ENCODE results near the gene ARHGAP24. TPM values are rescaled to one million over a fixed set of nuclear protein-coding genes. Genes with fewer than 3 reads are reported as not detected.

Gene ARHGAP24
- total RNA-seq, 1 donor: 52.5 TPM

DNA sequence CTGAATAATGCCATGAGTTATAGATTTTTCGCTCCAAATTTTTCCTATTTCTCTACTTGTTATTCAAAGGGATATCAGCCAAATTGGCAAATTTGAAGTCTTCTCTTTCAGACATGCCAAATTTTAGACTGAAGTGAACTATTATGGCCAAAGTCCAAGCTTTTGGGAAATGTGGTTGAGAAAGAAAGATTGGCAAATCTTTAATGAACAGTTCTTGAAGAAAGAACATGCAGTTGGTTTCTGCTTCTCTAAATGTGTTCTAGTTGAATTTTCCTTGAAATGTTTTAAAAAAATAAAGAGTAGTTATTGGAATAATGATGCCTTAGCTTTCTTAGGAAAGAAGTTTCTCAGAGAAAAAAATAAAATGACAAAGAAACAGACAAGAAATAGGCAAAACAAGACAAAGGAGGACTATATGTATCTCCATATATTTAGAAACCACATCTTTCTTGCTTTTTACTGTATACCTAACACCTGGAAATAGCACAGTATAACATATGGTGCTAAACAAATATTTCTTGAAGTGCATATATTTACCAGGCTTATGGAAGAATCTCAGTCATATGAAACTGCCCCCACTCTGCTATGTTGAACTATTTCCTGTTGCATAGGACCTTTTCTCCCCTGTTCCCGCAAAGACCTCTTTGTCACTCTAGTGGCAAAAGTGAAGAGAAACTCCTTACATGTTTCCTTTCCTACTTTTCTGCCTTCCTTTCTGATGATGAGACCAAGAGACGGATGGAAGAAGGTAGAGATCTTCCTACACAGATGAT, 250.0 kb downstream of the ARHGAP24 start:
- no peak overlapping the region for H3K4me3 ChIP-seq (ENCODE audit: insufficient read depth, low read length)
- peak; percentile 35 for DNase-seq (ENCODE audit: insufficient read length, low spot score, missing footprints)
- H3K4me1 ChIP-seq (ENCODE audit: insufficient read depth, low read length): peaks cover 4% of the 10 kb centered on the region
- no peak overlapping the region for H3K27ac ChIP-seq (ENCODE audit: low read depth, low read length)
- no peaks in the 10 kb centered on the region for H3K36me3 ChIP-seq (ENCODE audit: insufficient read depth, low read length)
- H3K9me3 ChIP-seq (ENCODE audit: low read depth, low read length): no peaks in the 10 kb centered on the region
- no peaks in the 10 kb centered on the region for H3K27me3 ChIP-seq (ENCODE audit: insufficient read depth, low read length)
- no peaks in the 10 kb centered on the region for H3K79me2 ChIP-seq (ENCODE audit: insufficient read depth, low read length)
- H4K20me1 ChIP-seq (ENCODE audit: insufficient read depth, low read length): no peaks in the 10 kb centered on the region
- peak overlapping the region; percentile 54 for H2AFZ ChIP-seq (ENCODE audit: low read length)
- no peak overlapping the region for H3K4me2 ChIP-seq (ENCODE audit: insufficient read depth, low read length)
- no peak for TF ChIP-seq CTCF (IDR thresholded peaks at IDR 0.05; ENCODE audit: extremely low read depth, low read depth, low read length)

DNA sequence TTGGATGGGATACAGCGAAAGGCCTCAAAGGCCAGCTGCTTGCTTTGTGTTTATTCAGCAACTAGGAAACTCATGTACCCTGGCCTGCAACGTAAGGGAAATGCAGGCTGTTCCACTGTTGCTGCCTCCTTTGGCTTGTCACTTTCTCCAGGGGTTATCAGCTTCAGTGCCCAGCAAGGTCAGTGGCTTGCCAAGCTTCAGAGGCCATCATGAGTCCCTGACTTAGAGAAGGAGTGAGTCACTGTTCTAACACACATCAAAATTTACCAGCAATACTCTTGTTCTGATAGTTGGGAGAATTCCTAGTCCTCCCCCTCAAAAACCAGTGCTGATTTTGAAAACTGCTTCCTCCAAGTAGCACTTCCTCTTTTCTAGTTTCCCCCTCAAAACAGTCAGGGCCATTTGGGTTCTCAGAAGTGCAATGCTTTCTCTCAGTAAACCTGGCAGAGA, 250.8 kb downstream of the ARHGAP24 start:
- H3K4me2 ChIP-seq (ENCODE audit: insufficient read depth, low read length): no peak overlapping the region
- no peak for DNase-seq (ENCODE audit: insufficient read length, low spot score, missing footprints)
- H2AFZ ChIP-seq (ENCODE audit: low read length): peak overlapping the region; percentile 54

DNA sequence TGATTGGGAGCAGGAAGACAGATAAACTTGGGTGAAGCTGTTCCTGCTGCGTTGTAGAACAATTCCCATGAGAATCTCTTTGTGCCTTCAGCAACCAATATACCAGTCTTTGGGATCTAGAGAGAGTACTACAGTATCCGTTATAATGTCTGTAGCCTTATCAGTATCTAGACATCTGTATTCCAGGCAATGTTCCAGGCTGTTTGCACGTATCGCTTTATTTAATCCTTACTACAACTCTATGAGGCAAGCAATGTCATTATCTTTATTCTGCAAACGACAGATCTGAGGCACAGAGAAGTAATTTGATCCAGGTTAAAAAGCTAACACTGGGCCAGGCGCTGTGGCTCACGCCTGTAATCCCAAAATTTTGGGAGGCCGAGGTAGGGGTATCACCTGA, 251.6 kb downstream of the ARHGAP24 start:
- Histone ChIP-seq H3K4me3 (ENCODE audit: insufficient read depth, low read length) (no peak overlapping the region), H3K9me3 (ENCODE audit: low read depth, low read length) (no peaks in the 10 kb centered on the region), H3K79me2 (ENCODE audit: insufficient read depth, low read length) (no peaks in the 10 kb centered on the region), H3K27me3 (ENCODE audit: insufficient read depth, low read length) (no peaks in the 10 kb centered on the region), H3K4me2 (ENCODE audit: insufficient read depth, low read length) (no peak overlapping the region), H2AFZ (ENCODE audit: low read length) (no peak overlapping the region), H3K4me1 (ENCODE audit: insufficient read depth, low read length) (peaks cover 4% of the 10 kb centered on the region), H4K20me1 (ENCODE audit: insufficient read depth, low read length) (no peaks in the 10 kb centered on the region), H3K27ac (ENCODE audit: low read depth, low read length) (no peak overlapping the region), H3K36me3 (ENCODE audit: insufficient read depth, low read length) (no peaks in the 10 kb centered on the region)
- DNase-seq (ENCODE audit: insufficient read length, low spot score, missing footprints): no peak
- no peak for TF ChIP-seq CTCF (IDR thresholded peaks at IDR 0.05; ENCODE audit: extremely low read depth, low read depth, low read length)

More for the DNA sequence above, 250.8 kb downstream of the ARHGAP24 start:
- Histone ChIP-seq H3K4me1 (ENCODE audit: insufficient read depth, low read length) (peaks cover 4% of the 10 kb centered on the region), H3K4me3 (ENCODE audit: insufficient read depth, low read length) (no peak overlapping the region), H3K79me2 (ENCODE audit: insufficient read depth, low read length) (no peaks in the 10 kb centered on the region), H3K27ac (ENCODE audit: low read depth, low read length) (no peak overlapping the region), H3K9me3 (ENCODE audit: low read depth, low read length) (no peaks in the 10 kb centered on the region), H3K27me3 (ENCODE audit: insufficient read depth, low read length) (no peaks in the 10 kb centered on the region), H4K20me1 (ENCODE audit: insufficient read depth, low read length) (no peaks in the 10 kb centered on the region), H3K36me3 (ENCODE audit: insufficient read depth, low read length) (no peaks in the 10 kb centered on the region)
- no peak for TF ChIP-seq CTCF (IDR thresholded peaks at IDR 0.05; ENCODE audit: extremely low read depth, low read depth, low read length)

- Histone ChIP-seq H3K36me3 (ENCODE audit: insufficient read depth, low read length) (no peaks in the 10 kb centered on the region), H3K27ac (ENCODE audit: low read depth, low read length) (no peak overlapping the region), H3K4me1 (ENCODE audit: insufficient read depth, low read length) (peaks cover 4% of the 10 kb centered on the region), H3K9me3 (ENCODE audit: low read depth, low read length) (no peaks in the 10 kb centered on the region), H3K4me3 (ENCODE audit: insufficient read depth, low read length) (no peak overlapping the region), H4K20me1 (ENCODE audit: insufficient read depth, low read length) (no peaks in the 10 kb centered on the region), H2AFZ (ENCODE audit: low read length) (no peak overlapping the region), H3K4me2 (ENCODE audit: insufficient read depth, low read length) (no peak overlapping the region), H3K27me3 (ENCODE audit: insufficient read depth, low read length) (no peaks in the 10 kb centered on the region), H3K79me2 (ENCODE audit: insufficient read depth, low read length) (no peaks in the 10 kb centered on the region)
- TF ChIP-seq CTCF (IDR thresholded peaks at IDR 0.05; ENCODE audit: extremely low read depth, low read depth, low read length): no peak
- DNase-seq (ENCODE audit: insufficient read length, low spot score, missing footprints): no peak
These were observed 253.5 kb downstream of the ARHGAP24 start for GRCh38 chr4:85728464-85728863.
